NT2/D1 (cell line): ENCODE data around the gene DLK1.

Experiments
- YY1 ChIP-seq: IDR thresholded peaks from 2 replicates; pipeline ENCODE4 v1.6.1; 2011; ENCODE audit not compliant: insufficient read length, insufficient read depth
- ZNF274 ChIP-seq: IDR thresholded peaks from 2 replicates; pipeline ENCODE4 v1.6.1; 2011; ENCODE audit warnings: mild to moderate bottlenecking, low read depth, low read length

- TF ChIP-seq ZNF274, result no peak
- no peak for TF ChIP-seq YY1
Observed at GRCh38 chr14:100761481-100761880, 34.8 kb downstream of the DLK1 start.
